Dendritic cell treated with granulocyte-macrophage colony-stimulating factor and Interleukin-4, amounts not matched to agents 40 ng/mL and 50 ng/mL, for 4 days (primary cell): Measurements from ENCODE around the gene BAHCC1.

Experiments used
- H3K27ac Mint-ChIP-seq: one replicate; pipeline ENCODE4 v1.8.0; 2022; ENCODE audit warnings: mild to moderate bottlenecking, mixed read lengths
- H3K27me3 Mint-ChIP-seq: one replicate; pipeline ENCODE4 v1.8.0; 2022; ENCODE audit warnings: mild to moderate bottlenecking, mixed read lengths
- H3K36me3 Mint-ChIP-seq: one replicate; pipeline ENCODE4 v1.8.0; 2022; ENCODE audit warnings: low read depth, mixed read lengths
- H3K4me1 Mint-ChIP-seq: one replicate; pipeline ENCODE4 v1.8.0; 2022; ENCODE audit warnings: low read depth, mixed read lengths
- H3K4me3 Mint-ChIP-seq: one replicate; pipeline ENCODE4 v1.8.0; 2022; ENCODE audit warnings: mild to moderate bottlenecking, moderate library complexity, mixed read lengths
- H3K9me3 Mint-ChIP-seq: one replicate; pipeline ENCODE4 v1.8.0; 2022; ENCODE audit warnings: mixed read lengths
- intact Hi-C: fragments of 100-400 bp; cut with micrococcal nuclease; formaldehyde crosslinking; loops from one replicate; pipeline ENCODE4 v1.15.0; 2022

Gene BAHCC1

DNA sequence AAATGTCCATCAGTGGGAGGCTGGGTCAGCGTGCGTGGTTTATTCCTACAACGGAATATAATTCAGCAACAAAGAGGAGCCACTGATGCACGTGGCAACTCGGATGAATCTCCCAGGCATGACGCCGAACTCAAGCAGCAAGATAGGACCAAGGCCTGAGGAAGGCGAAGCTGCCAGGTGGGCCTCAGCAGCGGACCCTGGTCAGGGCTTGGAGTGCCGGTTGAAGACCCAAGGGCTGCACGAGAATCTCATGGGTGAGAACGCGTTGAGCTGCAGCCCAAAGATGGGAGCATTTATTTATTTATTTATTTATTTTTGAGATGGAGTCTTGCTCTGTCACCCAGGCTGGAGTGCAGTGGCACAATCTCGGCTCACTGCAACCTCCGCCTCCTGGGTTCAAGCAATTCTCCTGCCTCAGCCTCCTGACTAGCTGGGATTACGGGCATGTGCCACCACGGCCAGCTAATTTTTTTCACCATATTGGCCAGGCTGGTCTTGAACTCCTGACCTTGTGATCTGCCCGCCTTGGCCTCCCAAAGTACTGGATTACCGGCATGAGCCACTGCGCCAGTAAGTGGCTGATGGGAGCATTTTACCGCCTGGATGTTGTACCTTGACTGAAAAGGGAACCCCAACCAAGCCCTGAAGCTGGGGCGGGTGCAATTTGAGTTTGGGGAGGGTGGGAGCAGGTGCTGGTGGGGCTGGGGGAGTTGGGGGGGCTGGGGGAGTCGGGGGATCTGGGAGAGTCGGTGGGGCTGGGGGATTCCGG, 18.1 kb upstream of the BAHCC1 start:
- Mint-ChIP-seq H3K27ac (no peak overlapping the region), H3K4me3 (no peak overlapping the region), H3K27me3 (peaks cover 59% of the 10 kb centered on the region)

DNA sequence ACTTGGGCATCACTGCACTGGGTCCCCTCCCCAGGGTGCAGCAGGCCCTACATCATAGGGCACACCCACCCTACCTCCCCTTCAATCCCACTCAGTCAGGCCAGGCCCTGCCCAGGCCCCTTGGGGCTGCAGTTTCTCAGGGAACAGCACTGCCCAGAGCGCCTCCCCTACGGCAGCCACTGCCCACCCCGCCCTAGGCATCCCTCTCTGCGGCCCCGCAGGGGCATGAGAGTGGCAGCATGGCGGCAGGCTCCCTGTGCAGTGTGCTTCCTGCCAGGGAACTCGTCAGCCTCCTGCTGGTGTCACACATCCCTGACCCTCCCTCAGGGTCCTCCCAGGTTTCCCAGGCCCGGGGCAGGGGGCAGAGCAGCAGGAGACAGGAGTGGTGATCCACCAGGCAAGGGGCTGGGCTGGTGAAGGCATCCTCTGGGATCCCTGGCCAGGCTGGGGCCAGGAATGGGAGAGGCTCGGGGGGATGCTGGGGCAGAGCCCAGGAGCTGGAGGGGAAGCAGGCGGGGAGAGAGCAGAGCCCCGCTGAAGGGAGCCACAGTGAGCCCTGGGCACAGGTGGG, 16.2 kb upstream of the BAHCC1 start:
- Mint-ChIP-seq H3K27me3 (peaks cover 61% of the 10 kb centered on the region), H3K9me3 (no peaks in the 10 kb centered on the region), H3K4me3 (no peak overlapping the region), H3K36me3 (no peaks in the 10 kb centered on the region), H3K27ac (no peak overlapping the region), H3K4me1 (no peaks in the 10 kb centered on the region)
- intact Hi-C loops: no loop called here

More for the DNA sequence above, 18.1 kb upstream of the BAHCC1 start:
- H3K4me1 Mint-ChIP-seq: peaks cover 17% of the 10 kb centered on the region
- H3K9me3 Mint-ChIP-seq: no peaks in the 10 kb centered on the region
- no peaks in the 10 kb centered on the region for H3K36me3 Mint-ChIP-seq
- intact Hi-C loops: no loop called here

DNA sequence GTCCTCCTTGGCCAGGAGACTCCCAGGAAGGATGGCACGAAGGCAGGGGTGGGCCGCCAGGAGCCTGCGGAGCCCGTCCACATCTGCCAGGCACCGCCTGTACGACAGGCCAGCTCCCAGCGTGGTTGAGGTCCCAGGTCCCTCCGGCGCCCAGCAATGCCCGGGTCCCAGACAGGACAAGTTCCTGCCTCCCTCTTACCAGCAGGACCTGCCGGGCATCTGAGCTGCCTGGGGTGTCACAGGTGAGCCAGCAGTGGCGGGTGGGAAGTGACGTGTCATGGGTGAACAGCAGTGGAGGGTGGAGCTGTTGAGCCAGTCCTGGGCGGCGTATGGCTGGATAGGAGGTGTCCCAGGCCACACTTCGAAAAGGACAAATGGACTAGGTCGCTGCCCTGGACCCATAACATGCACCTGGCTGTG, 15.7 kb upstream of the BAHCC1 start:
- no peaks in the 10 kb centered on the region for H3K4me1 Mint-ChIP-seq
- no peaks in the 10 kb centered on the region for H3K36me3 Mint-ChIP-seq
- intact Hi-C loops: no loop called here
- H3K9me3 Mint-ChIP-seq: no peaks in the 10 kb centered on the region
- H3K27ac Mint-ChIP-seq: no peak overlapping the region
- H3K4me3 Mint-ChIP-seq: no peak overlapping the region
- peaks cover 66% of the 10 kb centered on the region for H3K27me3 Mint-ChIP-seq

DNA sequence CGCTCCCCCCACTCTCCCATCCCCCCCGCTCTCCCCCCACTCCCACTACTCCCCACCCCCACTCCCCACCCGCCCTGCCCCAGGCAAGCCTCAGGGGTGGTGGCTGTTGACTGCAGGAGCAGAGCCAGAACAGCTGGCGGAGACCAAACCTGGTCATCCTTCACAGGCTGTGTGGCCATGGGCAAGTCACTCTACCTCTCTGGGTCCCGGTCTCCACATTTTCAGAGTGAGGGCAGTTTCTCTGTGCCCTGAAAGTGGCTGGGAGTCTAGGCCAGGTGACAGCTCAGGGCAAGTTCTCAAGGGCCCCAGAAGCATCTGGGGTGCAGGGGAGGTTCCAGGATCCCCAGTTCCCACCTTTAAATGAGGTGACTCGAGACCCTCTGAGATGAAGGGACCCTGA, 15.1 kb upstream of the BAHCC1 start:
- no peaks in the 10 kb centered on the region for H3K36me3 Mint-ChIP-seq
- no peak overlapping the region for H3K27ac Mint-ChIP-seq
- no peak overlapping the region for H3K4me3 Mint-ChIP-seq
- H3K27me3 Mint-ChIP-seq: peaks cover 70% of the 10 kb centered on the region
- H3K9me3 Mint-ChIP-seq: no peaks in the 10 kb centered on the region
- intact Hi-C loops: no loop called here
- no peaks in the 10 kb centered on the region for H3K4me1 Mint-ChIP-seq

DNA sequence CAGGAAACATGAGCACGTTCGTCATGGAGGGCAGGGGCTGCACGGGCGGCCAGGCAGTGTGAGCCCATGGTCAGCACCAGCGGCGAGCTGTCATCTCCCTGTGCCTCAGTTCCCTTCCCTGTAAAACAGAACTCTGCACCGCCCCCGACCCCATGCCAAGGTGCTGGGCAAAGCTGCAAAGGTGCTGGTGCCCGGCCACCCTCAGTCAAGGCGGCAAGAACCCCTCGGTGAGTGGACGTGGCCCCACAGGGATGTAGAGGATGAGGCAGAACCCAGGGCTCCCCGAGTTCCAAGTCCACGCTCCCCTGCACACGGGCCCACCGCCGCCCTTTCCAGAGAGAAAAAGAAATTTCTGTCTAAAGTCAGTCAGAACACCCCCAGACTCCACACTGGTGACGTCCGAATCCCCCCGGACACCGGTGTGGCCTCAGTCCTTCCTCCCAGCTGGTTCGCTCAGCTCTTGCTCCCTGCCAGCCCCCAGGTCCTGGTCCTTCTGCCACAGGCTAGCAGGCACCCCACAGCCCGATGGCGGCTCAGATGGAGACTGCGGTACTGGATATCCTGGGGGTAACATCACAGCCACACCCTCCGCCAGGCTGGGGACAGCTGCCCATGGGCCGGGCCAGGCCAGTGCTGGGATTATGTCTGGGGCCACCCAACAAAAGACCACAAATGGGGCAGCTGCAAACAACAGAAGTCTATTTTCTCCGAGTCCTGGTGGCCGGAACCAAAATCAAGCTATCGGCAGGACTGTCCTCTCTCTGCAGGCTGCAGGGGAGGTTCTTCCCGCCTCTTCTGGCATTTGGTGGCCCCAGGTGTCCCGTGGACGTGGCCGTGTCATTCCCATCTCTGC, 14.4 kb upstream of the BAHCC1 start:
- H3K27me3 Mint-ChIP-seq: peaks cover 70% of the 10 kb centered on the region
- H3K36me3 Mint-ChIP-seq: no peaks in the 10 kb centered on the region
- H3K4me1 Mint-ChIP-seq: no peaks in the 10 kb centered on the region
- intact Hi-C loops: no loop called here
- no peak overlapping the region for H3K27ac Mint-ChIP-seq
- no peak overlapping the region for H3K4me3 Mint-ChIP-seq
- H3K9me3 Mint-ChIP-seq: no peaks in the 10 kb centered on the region

DNA sequence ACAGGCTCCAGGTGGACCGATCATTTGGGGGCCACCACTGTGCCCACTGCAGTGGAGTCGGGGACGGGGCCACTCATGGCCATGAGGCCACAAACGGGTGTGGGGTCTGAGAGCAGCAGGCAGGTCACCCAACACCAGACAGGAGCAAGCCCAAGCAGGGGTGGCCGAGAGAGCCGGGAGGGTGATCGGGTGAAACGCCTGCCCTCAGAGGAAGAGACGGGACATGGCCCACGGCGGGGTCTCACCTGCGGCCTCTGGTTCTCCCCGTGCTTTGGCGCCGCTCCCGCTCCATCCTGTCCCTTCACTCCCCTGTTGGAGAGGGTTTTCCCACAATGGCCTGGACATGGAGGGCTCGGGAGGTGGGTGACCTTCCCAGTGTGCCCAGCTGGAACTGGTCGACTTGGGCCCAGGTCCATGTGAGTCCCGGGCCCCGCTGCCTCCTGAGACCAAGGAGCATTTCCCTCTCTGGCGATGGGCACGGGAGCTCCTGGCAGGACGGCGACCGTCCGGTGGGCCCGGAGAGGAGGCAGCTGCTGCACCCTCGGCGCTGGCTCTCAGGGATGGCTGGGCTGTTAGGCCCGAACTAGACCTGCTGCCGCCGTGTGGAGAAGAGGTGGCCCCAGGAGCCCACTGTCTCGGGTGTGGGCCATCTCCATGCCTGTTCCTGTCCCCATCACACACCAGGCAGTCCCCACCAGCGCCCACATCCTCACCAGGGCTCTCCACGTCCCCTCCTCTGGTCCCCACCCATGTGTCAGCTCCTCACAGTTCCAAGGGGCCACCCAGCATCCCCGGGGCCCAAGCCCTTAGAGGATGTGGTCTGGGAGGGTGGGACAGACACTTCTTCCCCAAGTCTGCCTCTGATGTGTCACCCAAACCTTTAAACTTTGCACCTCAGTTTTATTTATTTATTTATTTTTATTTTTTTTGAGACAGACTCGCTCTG, 13.4 kb upstream of the BAHCC1 start:
- Mint-ChIP-seq H3K27me3 (peaks cover 68% of the 10 kb centered on the region), H3K4me1 (peaks cover 6% of the 10 kb centered on the region), H3K36me3 (no peaks in the 10 kb centered on the region), H3K4me3 (no peak overlapping the region), H3K9me3 (no peaks in the 10 kb centered on the region), H3K27ac (no peak overlapping the region)
- intact Hi-C loops: no loop called here

DNA sequence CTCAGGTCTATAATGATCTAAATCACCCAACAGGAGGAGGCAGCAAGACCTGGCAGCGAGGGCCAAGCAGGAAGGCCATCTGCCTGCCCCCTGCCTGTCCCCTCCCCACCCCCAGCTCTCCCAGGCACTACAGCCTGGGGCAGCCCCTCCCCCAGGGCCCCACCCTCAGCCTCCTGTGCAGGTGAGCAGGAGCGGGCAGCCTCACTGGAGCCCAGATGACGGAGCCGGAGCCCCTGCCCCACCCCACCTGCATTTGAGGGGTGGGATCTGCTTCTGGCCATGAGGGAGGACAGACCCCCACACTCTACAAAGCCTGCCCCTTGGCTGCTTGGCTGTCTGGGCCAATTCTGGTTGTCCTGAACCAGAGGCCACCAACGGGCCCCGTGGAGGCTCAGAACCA, 12.4 kb upstream of the BAHCC1 start:
- Mint-ChIP-seq H3K36me3 (no peaks in the 10 kb centered on the region), H3K9me3 (no peaks in the 10 kb centered on the region), H3K27ac (no peak overlapping the region), H3K27me3 (peaks cover 65% of the 10 kb centered on the region), H3K4me3 (no peak overlapping the region), H3K4me1 (peaks cover 8% of the 10 kb centered on the region)
- intact Hi-C loops: no loop called here

DNA sequence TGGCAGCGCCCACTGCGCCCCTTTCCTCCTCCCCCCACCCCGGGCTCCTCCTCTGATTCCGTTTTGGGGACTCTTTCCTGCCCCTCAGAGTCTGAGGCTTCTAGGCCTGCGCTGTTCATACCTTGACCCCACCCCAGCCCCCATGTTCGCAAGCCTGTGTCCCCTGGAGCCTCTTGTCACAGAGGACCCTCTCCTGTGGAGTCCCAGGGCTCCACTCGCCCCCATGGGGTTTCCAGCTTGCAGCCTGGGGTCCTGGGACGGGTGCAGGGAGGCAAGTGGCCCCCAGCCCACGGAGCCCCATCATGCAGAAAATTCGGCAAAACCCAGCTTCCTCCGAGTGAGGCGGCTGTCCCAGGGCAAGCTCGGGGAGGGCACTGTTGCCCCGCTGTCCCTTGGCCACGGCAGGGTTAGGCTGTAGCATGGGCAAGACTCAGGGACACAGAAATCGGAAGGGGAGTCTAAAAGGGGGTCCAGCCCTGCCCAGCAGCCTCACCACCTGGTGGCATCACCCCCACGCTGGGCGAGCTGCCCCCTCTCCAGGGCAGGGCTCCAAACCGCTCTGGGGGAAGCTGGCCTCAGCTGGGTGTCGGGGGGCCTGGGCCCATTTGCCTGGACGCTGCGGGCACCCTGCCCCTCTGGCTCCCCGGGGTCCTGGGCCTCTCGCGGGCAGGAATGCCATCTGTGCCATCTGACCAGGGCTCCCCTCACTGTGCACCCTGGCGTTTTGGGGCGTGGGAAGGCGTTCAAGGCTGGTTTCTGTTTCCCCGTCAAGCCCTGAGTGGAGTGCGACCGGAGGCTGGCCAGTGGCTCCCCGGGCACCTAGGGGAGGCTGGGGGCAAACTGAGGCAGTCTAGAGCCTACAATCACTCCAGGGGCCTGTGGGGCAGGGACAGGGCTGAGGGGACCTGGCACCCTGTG, 11.5 kb upstream of the BAHCC1 start:
- peaks cover 66% of the 10 kb centered on the region for H3K27me3 Mint-ChIP-seq
- intact Hi-C loops: no loop called here
- no peaks in the 10 kb centered on the region for H3K36me3 Mint-ChIP-seq
- no peaks in the 10 kb centered on the region for H3K9me3 Mint-ChIP-seq
- no peak overlapping the region for H3K4me3 Mint-ChIP-seq
- H3K4me1 Mint-ChIP-seq: peaks cover 18% of the 10 kb centered on the region
- no peak overlapping the region for H3K27ac Mint-ChIP-seq

DNA sequence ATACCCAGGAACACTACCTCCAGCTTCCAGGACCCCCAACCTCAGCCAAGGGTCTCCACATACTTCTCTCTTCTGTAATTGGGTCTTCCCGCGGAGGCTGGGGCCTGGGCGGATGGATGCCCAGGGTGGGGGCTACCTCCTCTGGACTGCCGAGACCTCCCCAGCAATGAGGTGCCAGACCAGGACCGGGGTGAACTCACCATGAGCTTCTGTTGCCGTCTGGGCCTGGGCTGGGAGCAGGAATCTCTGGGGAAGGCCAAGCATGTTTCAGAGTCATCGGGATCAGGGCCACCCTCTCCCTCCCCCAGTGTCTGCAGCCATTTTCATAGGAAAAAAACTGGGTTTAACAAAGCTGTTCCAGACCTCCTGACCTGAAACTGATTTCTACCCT, 10.3 kb upstream of the BAHCC1 start:
- Mint-ChIP-seq H3K4me3 (no peak overlapping the region), H3K27me3 (peaks cover 60% of the 10 kb centered on the region), H3K9me3 (no peaks in the 10 kb centered on the region), H3K36me3 (peaks cover 1% of the 10 kb centered on the region), H3K27ac (no peak overlapping the region), H3K4me1 (peaks cover 23% of the 10 kb centered on the region)
- intact Hi-C loops: no loop called here

DNA sequence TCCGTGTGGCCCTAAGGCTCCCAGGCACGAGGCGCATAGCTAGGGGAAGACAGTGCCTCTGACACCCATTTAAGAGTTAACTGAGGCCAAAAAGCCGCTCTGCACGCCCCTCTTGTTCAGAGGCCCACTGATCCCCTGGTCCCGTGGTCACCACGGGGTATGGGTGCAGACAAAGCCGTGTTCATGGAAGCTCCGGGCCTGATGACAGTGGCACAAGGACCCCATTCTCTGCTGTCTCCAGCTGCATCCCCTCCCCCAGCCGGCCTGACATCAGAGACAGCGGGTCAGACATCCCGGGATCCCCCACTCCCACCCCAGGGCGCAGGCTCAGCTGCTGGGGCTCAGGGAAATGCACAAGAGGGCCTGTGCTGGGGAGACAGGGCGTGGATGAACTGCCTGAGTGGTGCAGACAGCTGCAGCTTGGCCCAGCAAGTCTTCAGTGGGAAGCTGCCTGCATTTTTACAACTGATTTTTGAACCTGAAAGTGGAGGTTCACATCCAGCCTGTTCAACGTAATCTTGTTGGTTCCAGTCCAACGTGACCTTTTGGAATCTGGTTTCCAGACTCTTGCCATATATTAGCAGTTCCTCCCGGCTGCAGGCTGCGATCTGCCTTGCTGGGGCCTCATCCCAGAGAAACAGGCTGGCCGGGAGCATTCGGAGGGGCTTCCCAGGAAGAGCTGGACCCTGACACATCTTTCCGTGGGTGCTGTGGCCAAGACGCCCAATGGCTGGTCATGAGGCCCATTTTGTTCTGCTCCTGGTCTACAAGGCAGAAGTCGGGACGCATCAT, 9.7 kb upstream of the BAHCC1 start:
- intact Hi-C loops: no loop called here
- H3K4me3 Mint-ChIP-seq: peak overlapping the region; percentile 15
- H3K9me3 Mint-ChIP-seq: no peaks in the 10 kb centered on the region
- peaks cover 23% of the 10 kb centered on the region for H3K4me1 Mint-ChIP-seq
- H3K27me3 Mint-ChIP-seq: peaks cover 58% of the 10 kb centered on the region
- H3K27ac Mint-ChIP-seq: no peak overlapping the region
- H3K36me3 Mint-ChIP-seq: peaks cover 7% of the 10 kb centered on the region

DNA sequence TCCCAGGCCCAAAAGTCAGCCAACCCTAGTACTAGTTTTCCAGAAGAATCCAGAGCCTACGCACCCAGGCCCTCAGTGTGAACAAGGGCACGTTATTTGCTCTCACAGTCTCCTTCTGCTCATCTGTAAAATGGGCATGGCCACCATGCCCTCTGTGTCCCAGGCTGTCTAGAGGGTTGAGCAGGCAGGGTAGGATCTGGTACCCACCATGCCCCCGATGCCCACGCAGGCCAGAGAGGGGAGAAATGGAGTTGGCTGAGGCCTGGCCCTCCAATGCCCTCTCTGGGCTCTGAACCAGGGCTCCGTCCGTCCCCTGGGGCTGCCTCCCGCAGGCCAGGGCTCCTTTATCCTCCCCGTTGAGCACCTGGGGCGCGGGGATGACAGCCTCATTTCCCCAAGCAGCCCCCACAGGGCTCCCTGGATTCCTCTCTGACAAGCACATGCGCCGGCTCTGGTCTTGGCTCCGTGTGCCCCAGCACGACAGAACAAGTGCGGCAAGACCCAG, 9.1 kb upstream of the BAHCC1 start:
- H3K4me3 Mint-ChIP-seq: peak overlapping the region; percentile 83
- H3K27me3 Mint-ChIP-seq: peaks cover 52% of the 10 kb centered on the region
- H3K9me3 Mint-ChIP-seq: no peaks in the 10 kb centered on the region
- peak overlapping the region; percentile 86 for H3K27ac Mint-ChIP-seq
- H3K4me1 Mint-ChIP-seq: peaks cover 26% of the 10 kb centered on the region
- H3K36me3 Mint-ChIP-seq: peaks cover 12% of the 10 kb centered on the region
- intact Hi-C loops: no loop called here

DNA sequence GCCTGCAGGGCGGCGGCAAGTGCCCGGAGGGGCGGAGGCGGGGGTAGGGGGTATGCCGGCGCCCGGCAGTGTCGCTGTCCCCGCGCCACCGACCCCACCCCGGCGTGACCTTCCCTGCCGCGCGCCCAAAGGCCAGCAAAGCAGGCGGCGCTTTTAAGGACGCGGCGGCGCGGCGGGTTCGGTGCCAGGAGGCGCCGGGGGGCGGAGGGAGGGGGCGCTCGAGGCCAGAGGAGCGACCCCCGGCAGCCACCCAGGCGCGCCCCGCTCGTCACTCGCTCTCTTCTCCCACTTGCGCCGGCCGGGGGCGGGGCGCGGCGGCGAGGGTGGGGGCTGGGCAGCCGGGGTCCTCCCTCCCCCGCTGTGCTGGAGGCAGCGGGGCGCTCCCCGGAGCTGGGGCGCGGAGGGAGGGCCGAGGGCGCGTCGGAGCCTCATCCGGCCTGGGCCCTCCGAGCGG, 8.6 kb upstream of the BAHCC1 start:
- peak overlapping the region; percentile 83 for H3K4me3 Mint-ChIP-seq
- H3K36me3 Mint-ChIP-seq: peaks cover 16% of the 10 kb centered on the region
- H3K27me3 Mint-ChIP-seq: peaks cover 47% of the 10 kb centered on the region

More for the DNA sequence above, 8.6 kb upstream of the BAHCC1 start:
- Mint-ChIP-seq H3K9me3 (no peaks in the 10 kb centered on the region), H3K27ac (peak overlapping the region; percentile 86), H3K4me1 (peaks cover 31% of the 10 kb centered on the region)
- intact Hi-C loops: no loop called here
